Osteoblast (primary cell): ENCODE data around the gene SORCS2. TPM values are rescaled to one million over a fixed set of nuclear protein-coding genes. Genes with fewer than 3 reads are reported as not detected.
A peak's percentile ranks its signal among the peaks of the same experiment; 100 is the strongest.

Experiments
- DNase-seq: peaks from one replicate; pipeline ENCODE4 v3.0.0; 2011; ENCODE audit warnings: low spot score, mixed read lengths; ENCODE audit not compliant: insufficient read length; ENCODE audit errors: missing footprints
- H2AFZ ChIP-seq: 2 replicates; pipeline ENCODE4 v1.6.0; 2011; ENCODE audit warnings: mild to moderate bottlenecking, low read length
- H3K27ac ChIP-seq: 2 replicates; pipeline ENCODE4 v1.5.1; 2011; ENCODE audit warnings: mild to moderate bottlenecking, low read depth, low read length, moderate library complexity
- H3K27me3 ChIP-seq: 2 replicates; pipeline ENCODE4 v1.6.0; 2012; ENCODE audit warnings: mild to moderate bottlenecking, control low read depth, inconsistent platforms, low read length, moderate library complexity; ENCODE audit not compliant: insufficient read depth
- H3K36me3 ChIP-seq: 2 replicates; pipeline ENCODE4 v1.5.1; 2011; ENCODE audit warnings: mild to moderate bottlenecking, low read length, control low read depth, moderate library complexity; ENCODE audit not compliant: insufficient read depth
- H3K4me1 ChIP-seq: 2 replicates; pipeline ENCODE4 v1.5.1; 2011; ENCODE audit warnings: mild to moderate bottlenecking, low read length, control low read depth, moderate library complexity; ENCODE audit not compliant: insufficient read depth
- H3K4me2 ChIP-seq: 2 replicates; pipeline ENCODE4 v1.6.0; 2011; ENCODE audit warnings: mild to moderate bottlenecking, low read length; ENCODE audit not compliant: insufficient read depth
- H3K4me3 ChIP-seq: fragments of 200-600 bp; sonication (generic); 3 replicates; pipeline ENCODE4 v1.5.1; 2012; ENCODE audit warnings: mild to moderate bottlenecking, low read length, inconsistent platforms; ENCODE audit not compliant: insufficient read depth
- H3K79me2 ChIP-seq: 2 replicates; pipeline ENCODE4 v1.6.0; 2012; ENCODE audit warnings: mild to moderate bottlenecking, low read length, control low read depth, inconsistent platforms; ENCODE audit not compliant: insufficient read depth
- H3K9me3 ChIP-seq: 2 replicates; pipeline ENCODE4 v1.5.1; 2011; ENCODE audit warnings: low read depth, low read length, control low read depth
- H4K20me1 ChIP-seq: 2 replicates; pipeline ENCODE4 v1.6.0; 2012; ENCODE audit warnings: mild to moderate bottlenecking, low read length, control low read depth; ENCODE audit not compliant: insufficient read depth
- CTCF ChIP-seq: IDR thresholded peaks from 2 replicates; pipeline ENCODE4 v1.5.1; 2011; ENCODE audit warnings: mild to moderate bottlenecking, low read depth, low read length, moderate library complexity; ENCODE audit errors: extremely low read depth
- total RNA-seq: library from RNA; depleted of rRNA; stranded (reverse); fragments of >200 nt; gene quantifications from 2 replicates; pipeline ENCODE4 v1.2.3, GENCODE V29; 2012

Gene SORCS2
- 9.0 and 11.5 TPM in 2 replicates for total RNA-seq

- H3K4me1 ChIP-seq = peaks cover 19% of the 10 kb centered on the region
- no peaks in the 10 kb centered on the region for H3K79me2 ChIP-seq
- H3K36me3 ChIP-seq = no peaks in the 10 kb centered on the region
- no peaks in the 10 kb centered on the region for H3K9me3 ChIP-seq
- peak; percentile 32 for TF ChIP-seq CTCF
- no peak within 1 kb of the TSS for H2AFZ ChIP-seq
- peak; percentile 98 for DNase-seq
- H3K27me3 ChIP-seq = peaks cover 61% of the 10 kb centered on the region
- H3K4me3 ChIP-seq = peak within 1 kb of the TSS; percentile 16
- H3K4me2 ChIP-seq = peak within 1 kb of the TSS; percentile 51
- no peak within 1 kb of the TSS for H3K27ac ChIP-seq
- no peaks in the 10 kb centered on the region for H4K20me1 ChIP-seq
Measured at GRCh38 chr4:7192252-7193029, at the start of gene SORCS2. Gene SORCS2, plus strand, starts transcription at chr4:7192538.

GRCh38 chr4:7144374-7145290 lies 47.7 kb upstream of the SORCS2 start:
- H3K27ac ChIP-seq = no peak overlapping the region
- H4K20me1 ChIP-seq = peaks cover 2% of the 10 kb centered on the region
- TF ChIP-seq CTCF = no peak
- no peak overlapping the region for H3K4me2 ChIP-seq
- no peak overlapping the region for H3K4me3 ChIP-seq
- H3K9me3 ChIP-seq = no peaks in the 10 kb centered on the region
- H3K27me3 ChIP-seq = peaks cover 7% of the 10 kb centered on the region
- no peak overlapping the region for H2AFZ ChIP-seq
- no peaks in the 10 kb centered on the region for H3K79me2 ChIP-seq
- H3K36me3 ChIP-seq = no peaks in the 10 kb centered on the region
- peak; percentile 43 for DNase-seq
- no peaks in the 10 kb centered on the region for H3K4me1 ChIP-seq

- Histone ChIP-seq H4K20me1 (peaks cover 2% of the 10 kb centered on the region), H3K4me3 (no peak overlapping the region), H3K4me1 (no peaks in the 10 kb centered on the region), H3K9me3 (no peaks in the 10 kb centered on the region), H3K79me2 (no peaks in the 10 kb centered on the region), H3K27ac (no peak overlapping the region), H2AFZ (no peak overlapping the region), H3K4me2 (no peak overlapping the region), H3K36me3 (no peaks in the 10 kb centered on the region), H3K27me3 (peaks cover 15% of the 10 kb centered on the region)
- no peak for TF ChIP-seq CTCF
- DNase-seq = peak; percentile 69
Measured at GRCh38 chr4:7145291-7145934, 46.9 kb upstream of the SORCS2 start.
